Muscle layer of duodenum (tissue), 2 donors: ENCODE measurements around the gene VOPP1.

Experiments used
- H3K27ac ChIP-seq: one replicate; pipeline ENCODE4 v1.7.0; 2013; ENCODE audit warnings: mild to moderate bottlenecking, low read length
- H3K27me3 ChIP-seq: one replicate; pipeline ENCODE4 v1.7.0; 2013; ENCODE audit warnings: low read depth, mild to moderate bottlenecking, control low read depth, low read length
- H3K36me3 ChIP-seq, 2 donors: one replicate each; pipeline ENCODE4 v1.7.0; 2013; ENCODE audit warnings: low read length in 2 of 2, control low read depth in 1 of 2, mild to moderate bottlenecking in 1 of 2; ENCODE audit not compliant: insufficient read depth in 2 of 2, control insufficient read depth in 1 of 2
- H3K4me1 ChIP-seq, 2 donors: one replicate each; pipeline ENCODE4 v1.7.0; 2013; ENCODE audit warnings: low read length in 2 of 2, mild to moderate bottlenecking in 2 of 2, control low read depth in 1 of 2, moderate library complexity in 1 of 2; ENCODE audit not compliant: insufficient read depth in 2 of 2, control insufficient read depth in 1 of 2
- H3K4me3 ChIP-seq, 2 donors: one replicate each; pipeline ENCODE4 v1.7.0; 2013; ENCODE audit warnings: low read length in 2 of 2, low read depth in 1 of 2, mild to moderate bottlenecking in 1 of 2
- H3K9me3 ChIP-seq, 2 donors: one replicate each; pipeline ENCODE4 v1.7.0; 2013; ENCODE audit warnings: low read length in 2 of 2, control low read depth in 1 of 2, mild to moderate bottlenecking in 1 of 2; ENCODE audit not compliant: control insufficient read depth in 1 of 2
- donor health status: healthy.

The VOPP1 gene

DNA sequence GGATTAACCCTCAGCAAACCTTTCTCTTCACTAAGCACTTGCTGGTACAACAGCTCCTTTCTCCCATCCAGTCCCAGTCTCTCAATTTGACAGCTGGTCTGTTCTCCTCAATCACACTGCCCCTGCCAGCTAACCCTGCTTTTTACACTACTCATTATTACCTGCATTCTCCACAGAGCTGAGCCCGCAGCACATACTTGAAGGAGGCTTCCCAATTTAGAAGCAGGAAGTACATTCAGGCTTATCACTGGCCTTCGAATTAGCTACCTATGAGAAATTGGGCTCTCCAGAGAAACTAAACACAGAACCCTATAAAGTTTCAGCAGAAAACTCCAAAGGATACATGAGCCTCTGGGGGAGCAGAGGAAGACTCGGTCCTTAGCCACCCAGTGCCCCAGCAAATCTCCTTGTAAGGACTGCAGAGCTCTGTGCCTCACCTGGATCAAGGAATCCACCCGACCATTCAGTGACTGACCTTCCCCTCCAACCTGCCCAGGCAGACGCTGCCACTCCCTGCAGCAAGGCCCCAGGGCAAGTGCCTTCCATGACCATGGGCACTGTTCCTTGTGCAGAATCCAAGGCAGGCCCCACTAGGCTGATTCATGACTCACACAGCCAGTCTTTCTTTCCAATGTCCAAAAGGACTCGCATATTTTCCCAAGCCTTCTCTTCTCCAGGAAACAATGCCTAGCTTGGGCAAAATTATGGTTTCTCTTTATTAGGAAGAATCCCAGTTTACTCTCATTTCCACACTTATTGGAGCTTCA lies 68.0 kb downstream of the VOPP1 start:
- H3K27me3 ChIP-seq: no peaks in the 10 kb centered on the region
- no peak overlapping the region for H3K27ac ChIP-seq
- no peaks in the 10 kb centered on the region for H3K4me1 ChIP-seq
- no peaks in the 10 kb centered on the region for H3K36me3 ChIP-seq
- H3K9me3 ChIP-seq: no peaks in the 10 kb centered on the region
- H3K4me3 ChIP-seq: no peak overlapping the region

DNA sequence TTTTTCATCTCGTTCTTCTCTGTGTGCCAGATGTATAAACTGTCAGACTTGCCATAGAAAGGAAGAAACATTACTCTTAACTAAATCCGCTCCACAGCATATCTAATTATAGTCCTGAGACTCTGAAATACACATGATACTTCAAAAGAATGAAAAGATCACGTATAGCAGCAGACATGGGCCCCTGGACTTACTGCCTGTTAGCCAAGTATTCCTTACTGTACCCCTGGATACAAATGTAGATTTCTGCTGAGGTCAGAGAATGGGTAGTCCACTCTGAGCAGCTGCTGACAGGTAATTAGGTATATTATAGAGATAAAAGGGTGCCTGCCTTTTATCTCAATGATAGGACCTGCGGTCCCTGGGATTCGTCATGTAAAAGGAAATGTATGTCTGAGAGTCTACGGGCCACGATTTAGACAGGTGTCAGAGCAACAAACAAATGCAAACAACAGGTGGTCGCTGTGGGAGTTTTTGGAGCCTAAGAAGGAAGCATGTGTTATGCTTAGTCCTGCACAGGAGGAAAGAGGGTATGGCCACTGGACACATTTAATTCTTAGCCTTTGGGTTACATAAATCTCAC lies 69.4 kb downstream of the VOPP1 start:
- Histone ChIP-seq H3K36me3 (no peaks in the 10 kb centered on the region), H3K4me1 (no peaks in the 10 kb centered on the region), H3K4me3 (no peak overlapping the region), H3K27me3 (no peaks in the 10 kb centered on the region), H3K27ac (no peak overlapping the region), H3K9me3 (no peaks in the 10 kb centered on the region)

DNA sequence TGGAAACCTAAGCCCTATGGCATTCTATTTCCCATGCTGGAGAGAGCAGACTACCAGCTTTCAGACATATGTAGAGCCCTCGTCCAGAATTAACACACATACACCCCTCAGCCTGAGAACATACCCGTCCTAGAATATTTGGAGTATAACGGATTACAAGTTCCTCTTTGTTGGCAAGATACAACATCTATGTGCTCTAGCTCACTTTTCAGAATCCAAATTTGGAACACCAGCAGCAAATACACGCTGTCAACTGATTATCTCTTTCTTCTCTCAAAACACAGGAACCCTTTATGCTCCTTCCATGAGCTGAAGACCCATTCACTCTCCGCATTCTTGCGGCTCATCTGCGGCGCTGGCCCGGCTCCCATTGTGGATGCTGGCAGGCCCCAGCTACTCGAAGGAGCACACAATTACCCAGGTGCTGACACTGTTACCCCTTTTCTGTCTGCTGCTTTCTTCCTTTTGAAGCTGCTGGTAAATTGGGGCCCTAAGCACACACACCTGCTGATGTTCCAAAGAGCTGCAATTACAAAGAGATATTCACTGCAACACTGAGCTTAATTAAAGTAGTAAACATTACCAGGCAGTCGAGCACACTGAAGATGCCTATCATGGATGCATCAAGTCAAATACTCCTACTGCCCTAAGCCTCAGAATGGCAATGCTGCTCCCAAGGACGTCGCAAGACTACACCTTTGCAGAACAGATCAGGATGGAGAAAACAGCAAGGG lies 70.0 kb downstream of the VOPP1 start:
- no peaks in the 10 kb centered on the region for H3K4me1 ChIP-seq

DNA sequence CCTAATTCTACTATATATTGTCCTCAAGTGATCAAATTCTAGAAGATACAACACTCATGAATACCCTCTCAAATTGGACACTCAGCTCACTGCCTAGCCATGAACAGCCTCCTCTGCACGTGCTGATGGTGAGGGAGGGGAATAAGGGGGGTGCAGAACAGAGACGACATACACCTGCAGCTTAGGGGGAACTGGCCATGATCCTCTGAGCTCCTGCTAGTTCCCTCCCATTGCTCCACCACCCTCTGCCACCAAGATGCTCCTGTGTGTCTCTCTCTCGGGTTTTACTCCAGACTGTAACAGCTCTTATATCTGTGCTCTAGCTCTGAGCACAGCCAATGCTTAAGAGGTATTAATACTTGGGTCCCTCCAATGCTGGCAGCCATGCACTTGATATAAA lies 70.7 kb downstream of the VOPP1 start:
- no peaks in the 10 kb centered on the region for H3K27me3 ChIP-seq
- no peaks in the 10 kb centered on the region for H3K4me1 ChIP-seq
- H3K36me3 ChIP-seq: peaks cover 7 to 12% of the 10 kb centered on the region in 2 donors
- H3K4me3 ChIP-seq: no peak overlapping the region
- H3K9me3 ChIP-seq: no peaks in the 10 kb centered on the region
- H3K27ac ChIP-seq: no peak overlapping the region

More for the DNA sequence above, 70.0 kb downstream of the VOPP1 start:
- Histone ChIP-seq H3K27ac (no peak overlapping the region), H3K36me3 (peaks cover 0 to 5% of the 10 kb centered on the region in 2 donors), H3K4me3 (no peak overlapping the region), H3K9me3 (no peaks in the 10 kb centered on the region), H3K27me3 (no peaks in the 10 kb centered on the region)

DNA sequence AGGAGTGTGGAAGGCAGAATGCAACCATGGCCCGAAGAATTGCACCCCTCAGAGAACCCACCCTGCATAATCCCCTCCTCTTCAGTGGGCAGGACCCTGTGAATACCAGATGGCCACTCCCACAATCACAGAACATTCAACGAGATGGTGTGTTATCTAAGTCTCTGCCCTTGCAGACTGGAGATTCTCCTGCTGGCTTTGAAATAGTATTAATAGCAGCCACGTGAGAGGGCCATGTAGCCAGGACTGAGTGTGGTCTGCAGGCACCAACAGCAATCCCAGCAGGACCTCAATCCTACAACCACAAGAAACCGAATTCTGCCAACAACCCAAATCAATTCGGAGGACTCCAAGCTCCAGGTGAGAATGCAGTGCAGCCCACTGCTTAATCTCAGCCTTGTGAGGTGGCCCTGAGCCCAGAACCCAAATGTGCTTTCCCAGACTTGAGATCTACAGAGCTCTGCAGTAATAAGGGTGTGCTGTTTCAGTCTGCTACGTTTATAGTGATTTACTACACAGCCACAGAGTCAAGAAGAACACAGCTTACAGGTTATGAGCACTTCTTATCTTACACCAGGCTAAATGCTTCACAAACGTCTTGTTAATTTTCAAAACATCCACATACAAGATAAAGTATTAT lies 72.1 kb downstream of the VOPP1 start:
- H3K27me3 ChIP-seq: no peaks in the 10 kb centered on the region
- no peaks in the 10 kb centered on the region for H3K9me3 ChIP-seq
- H3K36me3 ChIP-seq: peaks cover 13 to 18% of the 10 kb centered on the region in 2 donors
- H3K4me1 ChIP-seq: no peaks in the 10 kb centered on the region
- H3K4me3 ChIP-seq: no peak overlapping the region
- H3K27ac ChIP-seq: no peak overlapping the region

DNA sequence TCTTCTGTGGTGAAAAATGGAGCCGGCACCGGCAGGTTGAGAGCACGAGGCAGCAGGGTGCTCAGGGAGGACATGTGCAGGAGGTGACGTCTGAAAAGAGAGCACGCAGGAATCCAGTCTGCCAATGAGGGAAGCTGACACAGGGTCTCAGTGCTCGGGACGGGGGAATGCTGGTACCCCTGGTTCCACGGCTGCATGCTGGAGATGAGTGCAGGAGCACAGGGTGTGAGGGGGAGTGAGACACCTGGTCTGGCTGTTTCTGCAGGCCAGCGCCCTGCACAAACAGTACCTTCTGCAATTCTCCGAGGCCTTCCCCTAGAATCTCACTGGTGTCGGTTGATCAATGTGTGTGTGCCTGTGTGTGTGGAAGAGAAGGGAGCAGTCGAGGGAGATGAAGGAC lies 72.7 kb downstream of the VOPP1 start:
- Histone ChIP-seq H3K36me3 (peaks cover 13 to 18% of the 10 kb centered on the region in 2 donors), H3K27me3 (no peaks in the 10 kb centered on the region), H3K4me3 (no peak overlapping the region), H3K27ac (no peak overlapping the region), H3K4me1 (no peaks in the 10 kb centered on the region), H3K9me3 (no peaks in the 10 kb centered on the region)

DNA sequence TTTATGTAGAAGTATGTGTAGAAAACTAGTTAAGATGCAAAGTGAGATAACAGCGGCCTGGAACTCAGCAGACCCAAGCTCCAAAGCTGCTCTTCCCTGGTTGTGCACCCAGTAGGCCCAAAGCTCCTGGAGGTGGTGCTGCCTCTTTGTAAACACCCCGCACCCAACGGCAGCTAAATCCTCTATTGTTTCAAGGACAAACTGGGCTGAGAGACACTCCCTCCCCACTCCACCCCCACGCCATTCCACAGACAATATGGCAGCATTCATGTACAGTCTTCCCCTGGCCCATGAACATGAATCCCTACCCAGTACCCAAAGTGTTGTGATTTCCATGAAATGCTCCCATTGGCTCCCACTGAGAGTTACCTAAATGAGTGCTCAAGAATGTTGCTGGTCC lies 73.5 kb downstream of the VOPP1 start:
- Histone ChIP-seq H3K27ac (no peak overlapping the region), H3K9me3 (no peaks in the 10 kb centered on the region), H3K4me3 (no peak overlapping the region), H3K27me3 (no peaks in the 10 kb centered on the region), H3K4me1 (no peaks in the 10 kb centered on the region), H3K36me3 (peaks cover 13 to 18% of the 10 kb centered on the region in 2 donors)

DNA sequence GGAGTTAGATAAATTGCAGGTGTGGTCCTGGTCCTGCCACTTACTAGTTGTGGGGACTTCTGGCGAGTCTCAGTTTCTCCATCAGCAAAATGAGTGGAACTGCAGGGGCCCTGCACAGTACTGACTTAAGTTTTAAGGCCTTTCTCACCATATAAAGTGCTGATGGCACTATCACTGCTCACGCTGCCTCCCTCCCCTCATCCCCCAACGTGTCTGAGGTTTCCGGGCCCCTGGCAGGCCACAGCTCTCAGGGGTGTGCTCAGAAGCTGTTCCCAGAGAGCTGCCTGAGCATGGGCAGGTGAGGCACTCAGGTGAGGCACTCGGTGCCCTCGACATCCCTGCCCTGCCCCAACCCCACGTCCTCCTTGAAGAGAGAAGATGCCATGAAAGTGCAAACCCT lies 74.2 kb downstream of the VOPP1 start:
- Histone ChIP-seq H3K4me1 (no peaks in the 10 kb centered on the region), H3K27ac (no peak overlapping the region), H3K4me3 (no peak overlapping the region), H3K9me3 (no peaks in the 10 kb centered on the region), H3K27me3 (no peaks in the 10 kb centered on the region), H3K36me3 (peaks cover 13 to 18% of the 10 kb centered on the region in 2 donors)

DNA sequence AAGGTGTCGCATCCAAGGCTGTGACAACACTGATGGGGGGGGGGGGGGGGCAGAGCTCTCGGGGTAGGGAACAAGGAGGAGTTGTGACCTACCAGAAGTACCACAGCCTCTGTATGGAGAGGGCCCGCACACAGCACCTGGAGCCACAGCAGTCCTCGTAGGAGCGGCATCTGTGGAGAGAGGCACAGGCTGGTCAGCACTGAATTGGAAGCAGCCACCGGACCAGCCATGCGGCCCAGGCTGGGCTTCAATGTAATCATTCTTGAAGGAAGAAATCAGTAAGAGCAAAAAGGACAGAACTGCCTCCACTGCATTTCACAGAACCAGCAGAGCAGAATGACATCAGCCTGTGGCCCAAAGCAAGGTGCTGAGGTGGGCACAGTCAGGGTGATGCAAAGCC lies 74.8 kb downstream of the VOPP1 start:
- no peaks in the 10 kb centered on the region for H3K4me1 ChIP-seq

DNA sequence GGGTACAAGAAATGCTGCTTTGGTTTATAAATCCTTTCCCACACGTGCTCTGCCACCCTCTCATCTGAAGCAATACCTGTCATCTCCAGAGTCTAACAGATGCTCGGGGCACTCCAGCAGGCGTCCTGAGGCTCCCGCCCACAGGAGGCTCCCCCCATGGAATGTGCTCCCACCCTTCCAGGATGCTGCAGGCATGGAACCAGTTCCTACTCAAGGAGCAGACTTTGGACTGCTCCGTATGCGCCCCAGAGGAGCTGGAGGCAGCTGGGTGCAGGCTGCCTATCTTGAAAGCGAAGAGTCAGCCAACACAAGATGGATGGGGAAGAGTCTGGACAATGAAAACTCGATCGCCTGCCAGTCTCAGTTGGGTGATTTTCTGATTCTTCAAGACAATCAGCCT lies 75.4 kb downstream of the VOPP1 start:
- Histone ChIP-seq H3K27me3 (no peaks in the 10 kb centered on the region), H3K36me3 (peaks cover 13 to 18% of the 10 kb centered on the region in 2 donors), H3K4me3 (no peak overlapping the region), H3K4me1 (no peaks in the 10 kb centered on the region), H3K9me3 (no peaks in the 10 kb centered on the region), H3K27ac (no peak overlapping the region)

More for the DNA sequence above, 74.8 kb downstream of the VOPP1 start:
- Histone ChIP-seq H3K4me3 (no peak overlapping the region), H3K27ac (no peak overlapping the region), H3K9me3 (no peaks in the 10 kb centered on the region), H3K36me3 (peaks cover 13 to 18% of the 10 kb centered on the region in 2 donors), H3K27me3 (no peaks in the 10 kb centered on the region)

DNA sequence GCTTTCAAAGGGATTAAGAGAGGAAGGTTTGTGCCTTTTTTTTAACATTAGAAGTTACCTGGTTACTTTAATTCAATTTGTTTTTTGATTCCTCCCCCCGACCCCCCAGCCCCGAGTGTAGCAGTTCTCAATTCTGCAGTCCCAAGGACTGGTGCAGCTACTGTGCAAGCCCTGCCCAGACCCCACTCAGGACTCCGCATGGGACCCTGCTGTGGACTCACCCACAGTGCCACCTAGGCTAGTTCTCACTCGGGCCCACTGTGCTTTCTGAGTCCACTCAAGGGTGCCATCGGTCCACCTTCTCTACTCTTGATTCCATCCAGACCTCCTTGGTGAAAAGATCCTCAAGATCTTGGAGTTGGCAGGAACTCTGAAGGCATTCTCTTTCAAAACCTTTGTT lies 77.4 kb downstream of the VOPP1 start:
- Histone ChIP-seq H3K9me3 (no peaks in the 10 kb centered on the region), H3K27ac (no peak overlapping the region), H3K27me3 (no peaks in the 10 kb centered on the region), H3K4me3 (no peak overlapping the region), H3K36me3 (peaks cover 24 to 30% of the 10 kb centered on the region in 2 donors), H3K4me1 (no peaks in the 10 kb centered on the region)
